Endodermal cell (in vitro differentiated cells): ENCODE measurements around the gene RASGRF1. TPM values are rescaled to one million over a fixed set of nuclear protein-coding genes. Genes with fewer than 3 reads are reported as not detected.

Source experiments
- DNase-seq: peaks from one replicate; pipeline ENCODE4 v3.0.0-alpha.2; 2017
- H3K27ac ChIP-seq: 2 replicates; pipeline ENCODE4 v1.5.1; 2013; ENCODE audit warnings: mild to moderate bottlenecking, low read depth, low read length, moderate library complexity
- H3K27me3 ChIP-seq: 2 replicates; pipeline ENCODE4 v1.6.1; 2013; ENCODE audit warnings: mild to moderate bottlenecking, low read length, moderate library complexity; ENCODE audit not compliant: insufficient read depth, control insufficient read depth, poor library complexity, severe bottlenecking
- H3K36me3 ChIP-seq: 2 replicates; pipeline ENCODE4 v1.7.0; 2013; ENCODE audit warnings: mild to moderate bottlenecking, low read length, moderate library complexity; ENCODE audit not compliant: control insufficient read depth, insufficient read depth
- H3K4me1 ChIP-seq: one replicate; pipeline ENCODE4 v1.7.0; 2013; ENCODE audit warnings: low read length; ENCODE audit not compliant: control insufficient read depth, insufficient read depth
- H3K4me3 ChIP-seq: 2 replicates; pipeline ENCODE4 v1.5.1; 2013; ENCODE audit warnings: mild to moderate bottlenecking, low read length, moderate library complexity
- H3K9ac ChIP-seq: 2 replicates; pipeline ENCODE4 v1.6.1; 2013; ENCODE audit warnings: mild to moderate bottlenecking, low read length, moderate library complexity; ENCODE audit not compliant: poor library complexity, severe bottlenecking; ENCODE audit errors: extremely low read depth
- H3K9me3 ChIP-seq: 2 replicates; pipeline ENCODE4 v1.6.1; 2013; ENCODE audit warnings: mild to moderate bottlenecking, low read length, moderate library complexity; ENCODE audit not compliant: control insufficient read depth
- H3K27ac Mint-ChIP-seq: 2 replicates; pipeline ENCODE4 v1.8.0; 2020; ENCODE audit warnings: mixed read lengths
- H3K27me3 Mint-ChIP-seq: 2 replicates; pipeline ENCODE4 v1.8.0; 2021; ENCODE audit warnings: mild to moderate bottlenecking, mixed read lengths; ENCODE audit not compliant: insufficient read depth
- H3K36me3 Mint-ChIP-seq: 2 replicates; pipeline ENCODE4 v1.8.0; 2020; ENCODE audit warnings: low read depth, mixed read lengths
- H3K4me1 Mint-ChIP-seq: 2 replicates; pipeline ENCODE4 v1.8.0; 2020; ENCODE audit warnings: mixed read lengths
- H3K4me3 Mint-ChIP-seq: 2 replicates; pipeline ENCODE4 v1.8.0; 2020; ENCODE audit warnings: mild to moderate bottlenecking, moderate library complexity, mixed read lengths
- H3K9me3 Mint-ChIP-seq: 2 replicates; pipeline ENCODE4 v1.8.0; 2020; ENCODE audit warnings: mild to moderate bottlenecking, mixed read lengths
- CTCF ChIP-seq: fragments of 200-600 bp; sonication (generic); conservative IDR thresholded peaks from 2 replicates; pipeline ENCODE4 v1.5.0; 2021; ENCODE audit warnings: antibody characterized with exemption, mild to moderate bottlenecking
- WGBS, 2 experiments: methylation state at CpG; one replicate each; pipeline versions ENCODE4 v1.1.5 to v1.1.7; 2013; ENCODE audit warnings: missing lambda C conversion rate in 2 of 2, mixed read lengths in 1 of 2; ENCODE audit not compliant: insufficient coverage in 1 of 2, insufficient read length in 1 of 2; 5-methylcytosine and 5-hydroxymethylcytosine counted together
- total RNA-seq, 2 donors: library from RNA; stranded (reverse); fragmentation: NEBNext Ultra II Directional in 1 of 2; extraction: Animal tissue kit (Norgen Biotek cat#: 25700) in 1 of 2; gene quantifications; 2 replicates in 1 of 2; 3 replicates in 1 of 2; pipeline ENCODE4 v1.2.1, GENCODE V29; 2021

The RASGRF1 gene
- total RNA-seq, 2 donors from 2014 or later: 0.20 TPM; not detected in 1

- H3K27me3 Mint-ChIP-seq: peaks cover 97% of the 10 kb centered on the region
- H3K4me3 Mint-ChIP-seq: no peak overlapping the region
- 70 to 78% methylated on average over 4 to 7 of the region's 7 CpGs for WGBS, 2 experiments
- no peaks in the 10 kb centered on the region for H3K36me3 Mint-ChIP-seq
- Histone ChIP-seq H3K4me1 (no peaks in the 10 kb centered on the region), H3K27ac (no peak overlapping the region), H3K4me3 (no peak overlapping the region), H3K36me3 (no peaks in the 10 kb centered on the region), H3K9ac (no peak overlapping the region), H3K27me3 (peaks cover 100% of the 10 kb centered on the region), H3K9me3 (no peaks in the 10 kb centered on the region)
- peak; percentile 35 for DNase-seq
- H3K4me1 Mint-ChIP-seq: peaks cover 9% of the 10 kb centered on the region
- no peak overlapping the region for H3K27ac Mint-ChIP-seq
- no peak for TF ChIP-seq CTCF
- H3K9me3 Mint-ChIP-seq: no peaks in the 10 kb centered on the region
These were observed 2.0 kb downstream of the RASGRF1 start for GRCh38 chr15:79088426-79089205.

GRCh38 chr15:79086814-79087213, 3.8 kb downstream of the RASGRF1 start:
- no peaks in the 10 kb centered on the region for H3K9me3 ChIP-seq
- H3K36me3 ChIP-seq: no peaks in the 10 kb centered on the region
- Mint-ChIP-seq H3K4me1 (peaks cover 9% of the 10 kb centered on the region), H3K27me3 (peaks cover 97% of the 10 kb centered on the region), H3K9me3 (no peaks in the 10 kb centered on the region), H3K36me3 (no peaks in the 10 kb centered on the region), H3K27ac (no peak overlapping the region), H3K4me3 (no peak overlapping the region)
- 78 to 100% methylated on average over 1 to 4 of the region's 4 CpGs for WGBS, 2 experiments
- H3K27me3 ChIP-seq: peaks cover 98% of the 10 kb centered on the region
- H3K4me3 ChIP-seq: no peak overlapping the region
- TF ChIP-seq CTCF: no peak
- no peak for DNase-seq
- no peak overlapping the region for H3K27ac ChIP-seq
- no peak overlapping the region for H3K9ac ChIP-seq
- H3K4me1 ChIP-seq: no peaks in the 10 kb centered on the region

- Mint-ChIP-seq H3K27me3 (peaks cover 84% of the 10 kb centered on the region), H3K9me3 (no peaks in the 10 kb centered on the region)
- H3K27me3 ChIP-seq: peaks cover 74% of the 10 kb centered on the region
These were observed 6.1 kb downstream of the RASGRF1 start for GRCh38 chr15:79084308-79084968.

More at GRCh38 chr15:79084308-79084968, 6.1 kb downstream of the RASGRF1 start:
- H3K4me1 Mint-ChIP-seq: no peaks in the 10 kb centered on the region
- H3K27ac Mint-ChIP-seq: no peak overlapping the region
- H3K9me3 ChIP-seq: no peaks in the 10 kb centered on the region
- TF ChIP-seq CTCF: no peak
- no peak overlapping the region for H3K9ac ChIP-seq
- peak; percentile 26 for DNase-seq
- no peaks in the 10 kb centered on the region for H3K36me3 Mint-ChIP-seq
- H3K27ac ChIP-seq: no peak overlapping the region
- no peak overlapping the region for H3K4me3 Mint-ChIP-seq
- no peaks in the 10 kb centered on the region for H3K36me3 ChIP-seq
- H3K4me1 ChIP-seq: no peaks in the 10 kb centered on the region
- no peak overlapping the region for H3K4me3 ChIP-seq
- 81 to 84% methylated on average over 4 to 14 of the region's 14 CpGs for WGBS, 2 experiments
